Measurements from ENCODE around the gene ASIC1.

The ASIC1 gene

GRCh38 chr12:50074936-50075807, 17.8 kb downstream of the ASIC1 start:
- H3K27ac ChIP-seq (ENCODE audit: low read depth, low read length), result no peak overlapping the region
- no peak overlapping the region for H2AFZ ChIP-seq (ENCODE audit: low read depth, low read length, severe bottlenecking)
- no peak overlapping the region for H3K4me2 ChIP-seq (ENCODE audit: low read depth, low read length, poor library complexity, severe bottlenecking)

GRCh38 chr12:50075808-50076170, 18.4 kb downstream of the ASIC1 start:
- H3K4me3 ChIP-seq (ENCODE audit: insufficient read depth, low read length, poor library complexity, severe bottlenecking), result no peak overlapping the region
- no peaks in the 10 kb centered on the region for H3K27me3 ChIP-seq (ENCODE audit: low read length)
- H3F3A ChIP-seq (ENCODE audit: insufficient read depth), result no peaks in the 10 kb centered on the region
- H3K9ac ChIP-seq (ENCODE audit: low read length), result no peak overlapping the region
- H4K20me1 ChIP-seq (ENCODE audit: low read depth, low read length), result no peaks in the 10 kb centered on the region
- H3K36me3 ChIP-seq (ENCODE audit: low read length), result no peaks in the 10 kb centered on the region
- no peaks in the 10 kb centered on the region for H3K9me3 ChIP-seq (ENCODE audit: insufficient read depth, low read length)
- no peak overlapping the region for H3K27ac ChIP-seq (ENCODE audit: low read depth, low read length)
- H3K79me2 ChIP-seq (ENCODE audit: insufficient read depth, low read length), result no peaks in the 10 kb centered on the region
- H3K4me2 ChIP-seq (ENCODE audit: low read depth, low read length, poor library complexity, severe bottlenecking), result no peak overlapping the region
- H3K9me2 ChIP-seq (replicated peaks; ENCODE audit: insufficient read depth, low read length), result no peaks in the 10 kb centered on the region
- TF ChIP-seq CTCF (IDR thresholded peaks at IDR 0.05; ENCODE audit: insufficient read depth, low read length, poor library complexity, severe bottlenecking), result no peak
- no peak for TF ChIP-seq EZH2phosphoT487 (conservative IDR thresholded peaks at IDR 0.05; ENCODE audit: low read length)
- H2AFZ ChIP-seq (ENCODE audit: low read depth, low read length, severe bottlenecking), result no peak overlapping the region

More at GRCh38 chr12:50074936-50075807, 17.8 kb downstream of the ASIC1 start:
- Histone ChIP-seq H3K9ac (ENCODE audit: low read length) (no peak overlapping the region), H3K4me3 (ENCODE audit: insufficient read depth, low read length, poor library complexity, severe bottlenecking) (no peak overlapping the region), H3K9me3 (ENCODE audit: insufficient read depth, low read length) (no peaks in the 10 kb centered on the region), H3K79me2 (ENCODE audit: insufficient read depth, low read length) (no peaks in the 10 kb centered on the region), H3F3A (ENCODE audit: insufficient read depth) (no peaks in the 10 kb centered on the region), H3K36me3 (ENCODE audit: low read length) (no peaks in the 10 kb centered on the region), H3K9me2 (replicated peaks; ENCODE audit: insufficient read depth, low read length) (no peaks in the 10 kb centered on the region), H4K20me1 (ENCODE audit: low read depth, low read length) (no peaks in the 10 kb centered on the region), H3K27me3 (ENCODE audit: low read length) (no peaks in the 10 kb centered on the region)
- TF ChIP-seq CTCF (IDR thresholded peaks at IDR 0.05; ENCODE audit: insufficient read depth, low read length, poor library complexity, severe bottlenecking), result peak; percentile 81
- no peak for TF ChIP-seq EZH2phosphoT487 (conservative IDR thresholded peaks at IDR 0.05; ENCODE audit: low read length)

- no peaks in the 10 kb centered on the region for H3K9me2 ChIP-seq (replicated peaks; ENCODE audit: insufficient read depth, low read length)
- H3K36me3 ChIP-seq (ENCODE audit: low read length), result no peaks in the 10 kb centered on the region
- H3K4me3 ChIP-seq (ENCODE audit: insufficient read depth, low read length, poor library complexity, severe bottlenecking), result no peak overlapping the region
- TF ChIP-seq CTCF (IDR thresholded peaks at IDR 0.05; ENCODE audit: insufficient read depth, low read length, poor library complexity, severe bottlenecking), result no peak
- no peak for TF ChIP-seq EZH2phosphoT487 (conservative IDR thresholded peaks at IDR 0.05; ENCODE audit: low read length)
- no peaks in the 10 kb centered on the region for H3K9me3 ChIP-seq (ENCODE audit: insufficient read depth, low read length)
- H4K20me1 ChIP-seq (ENCODE audit: low read depth, low read length), result no peaks in the 10 kb centered on the region
- no peak overlapping the region for H3K27ac ChIP-seq (ENCODE audit: low read depth, low read length)
- no peak overlapping the region for H3K9ac ChIP-seq (ENCODE audit: low read length)
- H2AFZ ChIP-seq (ENCODE audit: low read depth, low read length, severe bottlenecking), result no peak overlapping the region
- no peaks in the 10 kb centered on the region for H3K79me2 ChIP-seq (ENCODE audit: insufficient read depth, low read length)
- no peaks in the 10 kb centered on the region for H3K27me3 ChIP-seq (ENCODE audit: low read length)
- no peak overlapping the region for H3K4me2 ChIP-seq (ENCODE audit: low read depth, low read length, poor library complexity, severe bottlenecking)
- no peaks in the 10 kb centered on the region for H3F3A ChIP-seq (ENCODE audit: insufficient read depth)
Measured at GRCh38 chr12:50077099-50077498, 19.7 kb downstream of the ASIC1 start.

Measured in SU-DHL-6 (cell line).